GM19463 (cell line): Measurements from ENCODE around the gene PRPS1.
"Not testable (repeated sequence)": the region's sequence is repeated elsewhere in the genome, so short reads cannot be mapped to it uniquely, and the experiment has no call there.

Source experiments
- ATAC-seq: cut with Tn5 transposase; IDR thresholded peaks from one replicate; pipeline ENCODE4 v1.9.1; 2021; ENCODE audit warnings: mild to moderate bottlenecking, moderate library complexity; ENCODE audit not compliant: unreplicated experiment

Gene PRPS1

DNA sequence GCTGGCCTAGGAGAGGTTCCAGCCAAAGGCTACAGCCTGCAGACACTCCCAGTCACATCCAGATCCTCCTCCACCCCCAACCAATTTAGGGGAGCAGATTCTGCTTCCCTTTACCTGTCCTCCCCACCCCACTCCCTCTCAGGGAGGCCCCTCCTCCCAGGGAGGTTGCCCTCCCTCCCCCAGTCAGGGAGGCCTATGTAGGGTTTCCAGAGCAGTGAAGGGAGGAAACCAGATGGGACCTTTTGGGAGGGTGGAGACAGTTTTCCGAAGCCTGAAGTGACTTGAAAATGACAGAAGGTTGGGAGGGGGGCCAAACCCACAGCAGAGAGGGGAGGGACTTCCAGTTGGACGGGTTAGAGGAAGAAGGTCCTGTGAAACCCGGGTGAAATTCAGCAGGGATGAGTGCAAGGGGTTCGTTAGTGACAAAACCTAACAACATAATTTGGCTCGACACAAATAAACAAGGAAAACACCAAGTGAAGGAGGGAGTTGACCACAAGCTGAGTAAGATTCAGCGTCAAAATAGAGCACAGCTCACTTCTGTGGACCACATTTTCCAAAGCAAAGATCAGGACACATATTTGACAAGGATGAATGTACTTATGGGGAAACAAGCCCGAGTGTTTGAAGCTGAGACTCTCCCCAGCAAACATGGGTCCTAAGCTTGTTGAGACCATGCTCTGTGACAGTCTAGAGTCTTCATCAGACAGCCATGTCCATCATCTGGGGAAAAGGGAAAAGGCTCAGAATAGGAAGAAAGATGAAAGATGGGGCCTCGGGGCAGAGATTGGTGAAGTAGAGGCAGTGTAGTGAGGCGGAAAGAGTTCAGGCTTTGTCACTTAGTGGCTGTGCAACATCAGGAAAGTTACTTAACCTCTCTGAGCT, 46.4 kb downstream of the PRPS1 start:
- peak; percentile 8 for ATAC-seq

GRCh38 chrX:107675365-107675654, 47.0 kb downstream of the PRPS1 start:
- ATAC-seq = no peak

- ATAC-seq = no peak
Observed at GRCh38 chrX:107675823-107676555, 47.7 kb downstream of the PRPS1 start.

DNA sequence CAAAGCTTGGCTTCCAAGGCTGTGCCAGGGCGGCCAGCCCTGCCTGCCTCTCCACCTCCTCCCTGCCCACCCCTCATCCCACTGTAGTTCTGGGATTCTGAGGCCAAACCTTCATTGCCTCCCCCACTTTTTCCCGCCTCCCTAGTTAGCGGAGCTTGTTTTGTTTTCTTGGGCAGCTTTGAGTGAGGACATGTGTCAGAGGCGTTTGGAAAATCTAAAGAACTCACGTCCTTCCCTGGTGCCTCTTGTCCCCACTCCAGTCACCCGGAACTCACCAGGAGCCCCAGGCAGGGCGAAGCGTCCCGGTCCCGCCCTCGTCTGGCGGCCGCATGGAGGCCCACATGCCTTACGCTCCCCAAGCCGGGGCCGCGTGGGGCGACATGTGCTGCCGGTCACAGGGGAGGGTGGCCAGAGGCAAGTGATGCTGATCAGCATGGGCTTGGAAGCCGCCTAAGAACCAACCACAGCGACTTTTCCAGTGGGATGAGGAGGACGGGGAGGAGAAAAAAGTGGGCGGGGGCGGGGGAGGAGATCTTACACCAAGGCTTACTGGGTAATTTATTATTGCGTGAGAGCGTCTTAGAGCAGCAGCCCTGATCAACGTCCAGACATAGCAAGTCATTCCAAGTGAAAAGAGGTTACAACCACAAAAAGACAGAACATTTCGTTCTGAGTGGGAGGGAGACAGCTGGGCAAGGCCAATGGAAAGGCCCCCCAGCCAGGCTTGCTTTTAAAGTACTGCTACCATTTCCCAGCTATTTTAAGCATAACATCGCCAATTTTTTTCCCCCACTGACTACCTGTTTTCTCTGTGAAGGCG, 48.5 kb downstream of the PRPS1 start:
- ATAC-seq = no peak

GRCh38 chrX:107677501-107677901, 49.2 kb downstream of the PRPS1 start:
- ATAC-seq = no peak

DNA sequence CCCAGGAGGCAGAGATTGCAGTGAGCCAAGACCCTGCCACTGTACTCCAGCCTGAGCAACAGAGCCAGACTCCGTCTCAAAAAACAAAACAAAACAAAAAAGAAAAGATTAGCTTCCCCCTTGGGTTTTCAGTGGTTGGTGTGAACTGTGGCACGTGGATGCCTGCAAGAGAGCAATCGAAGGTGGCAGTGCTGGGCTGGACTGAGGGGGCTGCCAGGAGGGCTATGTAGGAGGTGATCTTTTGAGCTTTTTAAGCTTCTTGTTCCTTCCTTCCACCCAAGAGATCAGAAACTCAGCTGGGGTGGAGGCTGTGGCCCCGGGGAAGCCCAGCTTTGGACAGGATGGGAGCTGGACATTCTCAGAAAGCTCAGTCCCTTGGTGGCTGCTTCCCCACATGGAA, 49.6 kb downstream of the PRPS1 start:
- no peak for ATAC-seq

DNA sequence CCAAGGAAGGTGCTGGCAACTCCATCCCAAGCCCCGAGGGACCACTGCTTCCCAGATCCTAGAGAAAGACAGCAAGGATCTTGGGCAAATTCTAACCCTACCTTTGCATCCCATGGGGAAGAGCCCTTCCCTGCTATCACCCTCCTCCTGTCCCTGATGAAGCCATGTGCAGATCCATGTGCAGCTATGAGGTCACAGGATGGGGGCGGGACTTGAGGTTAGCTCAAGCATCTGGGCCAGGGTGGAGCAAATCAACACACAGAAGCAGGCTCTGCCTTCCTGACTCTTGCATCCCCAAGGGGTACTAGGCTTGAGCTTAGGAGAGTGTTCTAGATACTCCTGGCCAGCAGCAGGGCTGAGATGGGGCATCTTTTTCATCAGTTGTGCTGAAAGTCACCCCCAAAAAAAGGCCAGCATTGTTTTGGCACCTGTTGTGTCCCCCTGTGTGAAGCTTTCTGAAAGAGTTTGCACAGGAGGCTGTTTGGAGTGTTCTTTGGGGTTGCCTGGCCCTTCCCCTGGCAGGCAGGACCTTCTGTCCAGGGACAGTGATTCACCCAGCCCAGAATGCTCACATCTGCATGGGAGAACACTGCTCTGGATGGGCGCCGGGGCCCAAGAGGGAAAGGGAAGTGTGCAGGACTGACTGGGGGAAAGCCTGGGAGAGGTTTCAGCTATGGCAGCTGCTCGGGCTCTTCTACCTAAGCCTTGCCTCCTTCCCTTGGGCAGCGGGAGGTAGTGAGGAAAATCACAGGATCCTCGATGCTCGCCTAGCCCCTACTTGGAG, 50.8 kb downstream of the PRPS1 start:
- ATAC-seq = peak; percentile 17

- ATAC-seq = no peak
Observed at GRCh38 chrX:107682256-107682655, 53.9 kb downstream of the PRPS1 start.

GRCh38 chrX:107683124-107683895, 55.0 kb downstream of the PRPS1 start:
- ATAC-seq = no peak

- no peak for ATAC-seq
Observed at GRCh38 chrX:107683931-107684330, 55.6 kb downstream of the PRPS1 start.

GRCh38 chrX:107684956-107685385, 56.7 kb downstream of the PRPS1 start:
- peak; percentile 88 for ATAC-seq

GRCh38 chrX:107685586-107685985, 57.3 kb downstream of the PRPS1 start:
- ATAC-seq = not testable (repeated sequence)

GRCh38 chrX:107686026-107686425, 57.7 kb downstream of the PRPS1 start:
- ATAC-seq = no peak

DNA sequence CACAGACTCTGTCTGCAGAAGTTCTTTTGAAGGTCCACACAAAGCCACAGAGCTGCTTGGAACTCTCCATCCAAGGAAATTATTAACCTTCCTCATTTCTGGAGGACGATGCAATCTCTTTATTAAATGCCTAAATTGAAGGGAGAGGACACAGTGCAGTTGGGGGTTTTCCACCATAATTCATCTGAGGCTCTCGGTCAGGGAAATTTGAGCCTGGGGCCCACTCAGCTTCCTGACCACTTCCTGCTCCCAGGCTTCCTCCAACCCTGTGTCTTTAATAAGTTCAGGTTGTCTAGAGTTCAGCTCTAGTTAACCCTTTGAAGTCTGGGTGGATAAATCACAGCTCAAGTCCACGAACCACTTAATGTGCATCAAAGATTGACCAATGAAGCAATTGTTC, 58.5 kb downstream of the PRPS1 start:
- ATAC-seq = peak; percentile 38

GRCh38 chrX:107687445-107687844, 59.1 kb downstream of the PRPS1 start:
- no peak for ATAC-seq

DNA sequence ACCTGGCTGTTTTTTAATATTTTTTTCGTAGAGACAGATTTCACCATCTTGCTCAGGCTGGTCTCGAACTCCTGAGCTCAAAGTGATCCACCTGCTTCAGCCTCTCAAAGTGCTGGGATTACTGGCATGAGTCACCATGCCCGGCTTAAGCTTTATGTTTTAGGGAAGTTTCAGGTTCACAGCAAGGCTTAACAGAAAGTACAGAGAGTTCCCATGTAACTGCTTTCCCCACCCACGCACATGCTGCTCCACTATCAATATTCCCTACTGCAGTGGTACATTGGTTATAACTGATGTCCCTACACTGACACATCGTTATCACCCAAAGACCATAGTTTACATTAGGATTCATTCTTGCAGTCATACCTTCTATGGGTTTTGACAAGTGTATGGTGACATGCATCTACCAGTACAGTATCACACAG, 62.7 kb downstream of the PRPS1 start:
- no peak for ATAC-seq

DNA sequence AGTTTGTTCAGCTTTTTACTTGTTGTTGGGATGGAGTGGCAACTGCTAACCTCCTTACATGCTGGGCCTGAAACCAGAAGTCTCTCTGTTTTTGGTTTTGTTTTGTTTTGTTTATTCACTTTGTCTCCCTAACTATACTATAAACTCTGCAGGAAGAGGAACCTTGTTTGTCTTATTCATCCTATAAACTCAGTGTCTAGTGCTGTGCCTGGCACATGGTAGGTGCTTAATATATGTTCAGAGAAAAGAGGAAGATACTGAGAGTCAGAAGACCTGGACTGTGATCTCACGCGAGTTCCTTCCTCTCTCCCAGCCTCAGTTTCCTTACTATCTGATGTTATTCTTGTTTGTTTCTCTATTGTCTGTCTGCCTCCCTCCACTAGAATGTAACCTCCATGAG, 71.3 kb downstream of the PRPS1 start:
- ATAC-seq = no peak

DNA sequence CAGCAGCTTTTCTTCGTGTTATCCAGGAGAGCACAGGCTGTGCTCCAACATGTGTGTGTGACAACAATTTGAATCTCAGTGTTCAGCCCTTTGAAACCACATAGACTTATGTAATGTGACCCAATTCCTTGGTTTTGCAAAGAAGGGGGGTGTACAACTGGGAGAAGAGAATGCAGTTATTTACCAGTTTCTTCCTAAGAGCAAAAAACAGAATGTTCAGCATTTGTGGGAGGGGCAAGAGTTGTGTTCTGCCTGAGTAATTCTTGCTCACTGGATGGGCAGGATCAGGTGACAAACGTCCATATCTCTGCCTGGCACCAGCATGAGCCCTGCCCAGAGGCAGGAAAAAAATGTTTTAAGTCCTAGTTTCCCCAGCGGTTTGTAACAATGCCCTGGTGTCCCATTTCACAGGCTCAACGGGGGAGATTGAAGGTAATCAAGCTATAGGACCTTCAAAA, 72.0 kb downstream of the PRPS1 start:
- no peak for ATAC-seq
